Tibial nerve (tissue), 4 donors: ENCODE results near the gene PLXDC2.

ENCODE experiments used
- CTCF ChIP-seq, 5 experiments: fragments of 200-600 bp in 3 of 5; fragments of 450-650 bp in 2 of 5; sonication (generic) in 3 of 5; IDR thresholded peaks; one replicate each; pipeline ENCODE4 v1.5.1; 2016 to 2019; ENCODE audit warnings: antibody characterized with exemption in 5 of 5, mild to moderate bottlenecking in 3 of 5, moderate library complexity in 2 of 5
- EP300 ChIP-seq, 2 donors: sonication (generic); formaldehyde crosslinking; IDR thresholded peaks; one replicate each; pipeline ENCODE4 v1.6.1; 2017; ENCODE audit warnings: antibody characterized with exemption in 2 of 2, mild to moderate bottlenecking in 1 of 2
- POLR2A ChIP-seq, 2 donors: fragments of 450-650 bp; IDR thresholded peaks; one replicate each; pipeline ENCODE4 v1.6.1; 2017; ENCODE audit warnings: antibody characterized with exemption in 2 of 2, mild to moderate bottlenecking in 2 of 2, moderate library complexity in 2 of 2

- TF ChIP-seq CTCF (IDR thresholded peaks at IDR 0.05) (no peak), EP300 (IDR thresholded peaks at IDR 0.05) (no peak), POLR2A (IDR thresholded peaks at IDR 0.05) (no peak)
Measured at GRCh38 chr10:20108021-20108420, 291.8 kb downstream of the PLXDC2 start.
